ELR (cell line): ENCODE data around the gene UNC5A.
A peak's percentile ranks its signal among the peaks of the same experiment; 100 is the strongest.
"Not testable (repeated sequence)": the region's sequence is repeated elsewhere in the genome, so short reads cannot be mapped to it uniquely, and the experiment has no call there.

Experiments
- DNase-seq: peaks from one replicate; pipeline ENCODE4 v3.0.0-alpha.2; 2015; ENCODE audit warnings: low read depth

UNC5A gene

DNA sequence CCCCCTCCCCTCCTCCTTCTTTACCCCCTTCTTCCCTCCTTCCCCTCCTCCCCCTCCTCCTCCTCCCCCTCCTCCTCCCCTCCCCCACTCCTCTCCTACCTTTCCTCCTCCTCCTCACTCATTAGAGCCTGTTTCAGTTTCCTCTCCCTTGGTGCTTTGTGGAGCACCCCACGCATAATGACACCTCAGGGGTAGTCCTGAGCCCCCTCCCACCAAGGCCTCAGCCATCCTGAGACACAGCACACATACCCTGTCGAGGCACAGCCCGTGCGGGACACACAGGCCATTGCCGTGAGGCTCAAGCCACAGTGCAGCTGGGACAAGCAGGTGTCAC, 53.4 kb downstream of the UNC5A start:
- DNase-seq = no peak

DNA sequence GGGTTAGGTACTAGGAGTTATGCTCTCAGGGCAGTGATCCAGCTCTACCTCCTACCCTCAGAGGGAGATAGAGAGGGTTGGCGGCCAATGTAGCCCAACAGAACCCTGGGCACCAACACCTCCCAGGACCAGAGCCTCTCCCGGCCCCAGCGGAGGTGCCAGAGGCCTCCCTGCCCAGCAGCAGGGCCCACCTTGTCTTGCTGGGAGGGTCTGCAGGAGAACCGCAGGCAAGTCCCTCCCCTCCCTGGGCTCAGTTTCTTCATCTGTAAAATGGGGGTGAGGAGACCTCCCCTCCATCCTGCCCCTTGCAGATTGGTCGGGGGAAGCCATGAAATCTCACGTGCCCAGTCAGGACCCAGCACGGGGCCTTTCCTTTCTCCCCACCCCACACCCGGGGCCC, 54.4 kb downstream of the UNC5A start:
- no peak for DNase-seq

DNA sequence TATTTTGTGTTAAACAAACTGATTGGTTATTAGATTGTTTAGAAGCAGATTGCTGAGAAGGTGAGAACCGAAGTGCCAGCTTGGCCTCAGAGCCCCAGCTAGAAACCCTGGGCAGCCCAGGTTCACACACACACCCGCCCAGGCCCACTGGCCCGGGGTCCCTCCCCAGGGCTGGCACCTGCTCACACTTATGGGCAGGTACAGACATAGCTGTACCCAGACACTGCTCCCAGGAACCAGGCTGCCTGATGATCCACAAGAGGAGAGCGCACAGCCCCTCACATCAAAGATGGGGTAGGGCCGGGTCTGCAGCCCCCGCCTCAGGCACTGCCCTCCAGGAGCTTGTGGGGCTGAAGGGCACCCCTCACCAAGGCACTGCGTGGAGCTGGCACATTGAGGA, 55.6 kb downstream of the UNC5A start:
- DNase-seq = no peak

DNA sequence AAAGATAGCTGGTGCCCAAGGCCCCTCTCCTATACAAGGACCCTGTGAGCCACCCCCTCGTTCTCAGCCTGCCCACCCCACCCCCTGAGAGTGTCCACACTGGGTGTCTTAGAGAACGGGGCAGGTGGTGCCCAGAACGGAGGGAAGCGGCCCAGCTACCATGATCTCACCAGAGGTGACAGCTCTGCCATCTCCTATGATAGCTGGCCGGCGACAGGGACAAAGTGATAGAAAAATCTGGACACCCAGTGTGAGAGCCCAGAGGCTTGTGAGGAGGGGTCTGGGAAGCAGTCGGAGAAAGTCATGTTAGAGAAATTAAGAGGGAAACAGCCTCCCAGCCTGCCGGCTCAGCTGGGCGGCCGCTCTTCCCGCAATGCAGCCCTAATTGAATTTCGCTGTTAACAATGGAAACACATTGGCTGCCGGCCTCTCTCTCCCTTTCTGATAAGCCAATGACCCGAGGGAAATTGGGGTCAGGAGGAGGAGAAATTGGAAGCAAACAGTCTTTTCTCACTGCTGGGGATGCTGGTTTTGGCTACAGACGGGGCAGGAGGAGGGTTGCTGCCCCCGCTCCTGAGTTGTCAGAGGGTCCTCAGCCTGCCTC, 56.5 kb downstream of the UNC5A start:
- DNase-seq = no peak

DNA sequence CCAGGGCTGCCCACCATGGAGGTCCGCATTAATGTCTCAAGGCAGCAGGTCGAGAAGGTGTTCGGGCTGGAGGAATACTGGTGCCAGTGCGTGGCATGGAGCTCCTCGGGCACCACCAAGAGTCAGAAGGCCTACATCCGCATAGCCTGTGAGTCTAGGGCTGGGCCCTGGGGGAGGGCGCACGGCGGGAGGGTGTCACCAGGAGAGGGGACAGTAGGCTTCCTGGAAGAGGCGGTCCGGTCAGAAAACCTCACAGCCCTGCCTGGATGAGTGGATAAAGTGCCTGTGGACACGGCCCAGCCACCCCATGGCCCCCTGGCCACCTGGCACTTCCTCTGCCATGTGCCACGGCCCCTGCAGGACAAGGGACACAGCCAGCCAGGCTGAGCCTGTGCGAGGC, 57.8 kb downstream of the UNC5A start:
- DNase-seq = no peak

DNA sequence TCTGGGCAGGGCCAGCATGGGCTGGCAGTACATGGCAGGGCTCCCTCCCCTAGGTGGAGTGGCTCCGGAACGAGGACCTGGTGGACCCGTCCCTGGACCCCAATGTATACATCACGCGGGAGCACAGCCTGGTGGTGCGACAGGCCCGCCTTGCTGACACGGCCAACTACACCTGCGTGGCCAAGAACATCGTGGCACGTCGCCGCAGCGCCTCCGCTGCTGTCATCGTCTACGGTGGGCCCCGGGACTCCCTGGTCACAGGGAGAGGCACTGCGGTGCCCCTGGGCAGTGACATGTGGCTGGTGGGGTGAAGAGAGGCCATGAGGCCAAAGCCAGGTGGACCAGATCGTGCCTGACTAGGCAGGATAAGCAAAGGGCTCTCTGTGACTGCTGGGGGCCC, 58.4 kb downstream of the UNC5A start:
- no peak for DNase-seq

DNA sequence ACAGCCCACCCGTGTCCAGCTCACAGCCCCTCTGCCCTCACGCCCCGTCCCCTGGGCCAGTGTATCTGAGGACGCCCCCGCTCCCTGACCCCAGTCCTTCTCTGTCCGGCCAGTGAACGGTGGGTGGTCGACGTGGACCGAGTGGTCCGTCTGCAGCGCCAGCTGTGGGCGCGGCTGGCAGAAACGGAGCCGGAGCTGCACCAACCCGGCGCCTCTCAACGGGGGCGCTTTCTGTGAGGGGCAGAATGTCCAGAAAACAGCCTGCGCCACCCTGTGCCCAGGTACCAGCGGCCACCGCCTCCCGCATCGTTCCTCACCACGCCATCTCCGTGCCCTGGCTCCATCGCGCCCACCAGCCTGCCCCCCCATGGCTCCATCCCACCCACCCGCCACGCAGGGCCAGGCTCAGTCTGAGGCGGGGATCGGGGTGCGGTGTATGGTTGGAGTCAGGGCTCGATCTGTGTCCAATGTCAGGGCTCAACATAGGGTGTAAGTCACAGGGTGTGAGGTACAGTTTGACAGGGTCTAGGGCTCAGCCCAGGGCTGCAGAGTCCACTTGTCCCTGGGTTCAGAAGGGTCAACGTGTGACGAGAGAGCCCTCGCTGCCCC, 59.2 kb downstream of the UNC5A start:
- no peak for DNase-seq

DNA sequence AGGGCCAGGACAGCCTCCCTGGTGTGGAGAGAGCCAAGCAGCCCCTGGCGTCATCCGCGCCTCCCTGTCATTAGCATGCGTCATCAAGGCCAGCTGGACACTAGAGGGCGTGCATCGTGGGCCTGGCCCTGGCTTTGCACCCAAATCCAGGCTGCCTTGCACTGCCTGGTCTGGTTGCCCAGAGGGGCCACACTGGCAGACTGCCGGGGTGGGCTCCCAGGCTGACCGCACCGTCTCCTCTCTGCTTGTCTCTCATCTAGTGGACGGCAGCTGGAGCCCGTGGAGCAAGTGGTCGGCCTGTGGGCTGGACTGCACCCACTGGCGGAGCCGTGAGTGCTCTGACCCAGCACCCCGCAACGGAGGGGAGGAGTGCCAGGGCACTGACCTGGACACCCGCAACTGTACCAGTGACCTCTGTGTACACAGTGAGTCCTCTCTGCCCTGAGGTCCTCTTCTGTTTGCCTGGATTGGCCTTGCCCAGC, 59.8 kb downstream of the UNC5A start:
- peak; percentile 71 for DNase-seq

DNA sequence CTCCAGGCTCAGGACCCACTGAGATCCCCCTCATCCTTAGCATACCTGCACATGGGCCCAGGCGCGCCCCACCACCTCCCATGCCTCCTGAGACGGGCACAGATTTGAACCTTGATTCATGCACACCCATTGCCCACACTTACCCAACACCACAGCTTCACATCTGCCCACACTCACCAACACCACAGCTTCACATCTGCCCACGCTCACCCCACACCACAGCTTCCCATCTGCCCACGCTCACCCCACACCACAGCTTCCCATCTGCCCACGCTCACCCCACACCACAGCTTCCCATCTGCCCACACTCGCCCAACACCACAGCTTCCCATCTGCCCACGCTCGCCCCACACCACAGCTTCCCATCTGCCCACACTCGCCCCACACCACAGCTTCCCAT, 60.3 kb downstream of the UNC5A start:
- DNase-seq = not testable (repeated sequence)

DNA sequence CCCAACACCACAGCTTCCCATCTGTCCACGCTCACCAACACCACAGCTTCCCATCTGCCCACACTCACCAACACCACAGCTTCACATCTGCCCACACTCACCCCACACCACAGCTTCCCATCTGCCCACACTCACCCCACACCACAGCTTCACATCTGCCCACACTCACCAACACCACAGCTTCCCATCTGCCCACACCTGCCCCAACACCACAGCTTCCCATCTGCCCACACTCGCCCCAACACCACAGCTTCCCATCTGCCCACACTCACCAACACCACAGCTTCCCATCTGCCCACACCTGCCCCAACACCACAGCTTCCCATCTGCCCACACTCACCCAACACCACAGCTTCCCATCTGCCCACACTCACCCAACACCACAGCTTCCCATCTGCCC, 62.2 kb downstream of the UNC5A start:
- not testable (repeated sequence) for DNase-seq

DNA sequence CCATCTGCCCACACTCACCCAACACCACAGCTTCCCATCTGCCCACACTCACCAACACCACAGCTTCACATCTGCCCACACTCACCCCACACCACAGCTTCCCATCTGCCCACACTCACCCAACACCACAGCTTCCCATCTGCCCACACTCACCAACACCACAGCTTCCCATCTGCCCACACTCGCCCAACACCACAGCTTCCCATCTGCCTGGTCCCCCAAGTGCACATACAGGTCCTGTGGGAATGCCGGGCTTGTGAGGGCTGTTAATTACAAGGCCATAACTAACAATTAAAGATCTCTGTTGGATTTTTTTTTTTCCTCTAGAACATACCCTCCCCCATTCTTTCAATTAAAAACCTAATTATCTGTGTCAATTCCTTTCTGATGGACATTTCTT, 62.7 kb downstream of the UNC5A start:
- DNase-seq = not testable (repeated sequence)

DNA sequence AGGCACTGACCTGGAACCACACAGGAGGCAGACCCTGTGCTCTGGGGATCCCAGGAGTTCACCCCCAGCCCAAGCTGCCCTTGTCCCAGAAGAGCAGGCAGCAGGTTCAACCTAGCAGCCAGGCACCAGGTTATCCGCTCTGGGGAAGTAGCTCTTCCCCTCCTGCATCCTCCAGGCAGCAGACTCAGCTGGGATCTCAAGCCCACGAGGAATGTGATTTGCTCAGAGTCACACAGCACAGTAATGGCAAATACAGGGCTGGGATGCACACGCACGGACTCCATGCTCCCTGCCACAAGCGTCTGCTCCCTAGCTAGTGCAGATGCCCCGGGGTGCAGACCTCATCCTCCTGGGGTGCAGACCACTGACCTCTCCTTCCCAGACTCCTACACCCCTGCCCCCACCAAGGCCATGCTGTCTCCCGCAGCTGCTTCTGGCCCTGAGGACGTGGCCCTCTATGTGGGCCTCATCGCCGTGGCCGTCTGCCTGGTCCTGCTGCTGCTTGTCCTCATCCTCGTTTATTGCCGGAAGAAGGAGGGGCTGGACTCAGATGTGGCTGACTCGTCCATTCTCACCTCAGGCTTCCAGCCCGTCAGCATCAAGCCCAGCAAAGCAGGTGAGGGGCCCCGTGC, 63.3 kb downstream of the UNC5A start:
- no peak for DNase-seq

DNA sequence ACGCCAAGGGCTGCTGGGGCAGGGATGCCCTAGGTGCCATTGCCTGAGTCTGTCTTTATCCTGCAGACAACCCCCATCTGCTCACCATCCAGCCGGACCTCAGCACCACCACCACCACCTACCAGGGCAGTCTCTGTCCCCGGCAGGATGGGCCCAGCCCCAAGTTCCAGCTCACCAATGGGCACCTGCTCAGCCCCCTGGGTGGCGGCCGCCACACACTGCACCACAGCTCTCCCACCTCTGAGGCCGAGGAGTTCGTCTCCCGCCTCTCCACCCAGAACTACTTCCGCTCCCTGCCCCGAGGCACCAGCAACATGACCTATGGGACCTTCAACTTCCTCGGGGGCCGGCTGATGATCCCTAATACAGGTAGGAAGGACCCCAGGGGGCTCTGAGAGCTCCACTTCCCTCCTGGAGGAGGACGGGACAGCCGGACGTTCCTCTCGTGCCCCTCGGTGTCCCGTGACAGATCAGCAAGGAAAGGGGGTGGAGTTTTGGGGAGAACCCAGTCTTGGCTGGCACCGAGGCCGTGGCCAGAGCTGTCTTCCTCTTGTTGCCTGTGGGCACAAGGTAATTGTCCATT, 63.9 kb downstream of the UNC5A start:
- DNase-seq = no peak

DNA sequence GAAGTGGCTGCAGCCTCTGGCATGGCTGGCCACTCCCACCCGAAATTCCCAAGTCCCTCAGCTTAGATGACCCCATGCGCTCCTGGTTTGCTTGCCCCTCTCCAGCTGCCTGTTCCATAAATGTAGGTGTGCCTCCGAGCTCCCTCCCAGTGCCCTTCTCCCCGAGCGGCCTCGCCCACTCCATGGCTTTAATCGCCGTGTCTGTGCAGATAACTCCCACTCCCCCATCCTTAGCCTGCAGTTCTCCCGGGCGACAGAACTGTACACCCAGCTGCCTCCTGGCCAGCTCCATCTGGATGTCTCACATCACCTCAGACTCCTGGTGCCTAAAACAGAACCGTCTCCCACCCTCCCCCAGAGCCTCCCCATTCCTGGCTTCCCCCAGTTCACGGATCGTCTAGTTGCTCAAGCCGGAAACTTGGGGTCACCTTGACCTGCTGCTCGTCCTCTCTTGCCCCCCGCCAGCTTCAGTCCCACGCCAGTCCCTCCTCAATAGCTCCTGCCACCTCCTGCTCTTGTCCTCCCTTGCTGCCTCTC, 64.7 kb downstream of the UNC5A start:
- DNase-seq = no peak

DNA sequence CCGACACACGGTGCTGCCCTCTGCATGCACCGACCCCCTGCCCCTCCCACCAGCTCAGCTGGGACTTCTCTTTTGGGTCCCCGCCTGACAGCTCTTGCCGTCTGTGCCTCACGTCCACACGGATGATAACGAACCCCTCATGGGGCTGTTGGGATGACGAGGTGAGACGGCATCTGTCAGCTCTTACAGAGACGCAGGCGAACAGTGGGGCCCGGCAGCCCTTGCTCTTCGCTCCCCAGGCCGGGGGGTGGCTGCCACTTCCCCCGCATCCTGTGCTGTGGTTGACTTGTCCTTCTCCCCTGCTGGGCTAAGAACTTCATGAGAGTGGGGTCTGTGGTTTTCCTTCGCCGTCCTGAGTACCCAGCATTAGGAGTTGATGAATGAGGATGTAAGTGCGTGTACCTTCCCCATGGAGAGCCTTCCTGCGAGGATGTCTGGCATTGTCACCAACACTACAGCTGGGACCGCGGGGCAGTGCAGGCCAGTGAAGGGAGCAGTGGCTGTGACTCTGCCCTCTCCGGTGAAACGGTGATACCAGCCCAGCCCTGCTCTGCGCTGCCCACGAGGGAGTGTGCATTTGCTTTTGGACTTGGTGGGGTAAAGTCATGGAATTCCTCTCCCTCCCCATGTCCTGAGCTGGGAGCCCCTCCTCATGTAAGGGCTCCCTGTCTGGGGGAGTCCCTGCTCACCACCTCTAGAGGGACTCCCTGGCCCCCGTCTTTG, 65.6 kb downstream of the UNC5A start:
- DNase-seq = no peak

DNA sequence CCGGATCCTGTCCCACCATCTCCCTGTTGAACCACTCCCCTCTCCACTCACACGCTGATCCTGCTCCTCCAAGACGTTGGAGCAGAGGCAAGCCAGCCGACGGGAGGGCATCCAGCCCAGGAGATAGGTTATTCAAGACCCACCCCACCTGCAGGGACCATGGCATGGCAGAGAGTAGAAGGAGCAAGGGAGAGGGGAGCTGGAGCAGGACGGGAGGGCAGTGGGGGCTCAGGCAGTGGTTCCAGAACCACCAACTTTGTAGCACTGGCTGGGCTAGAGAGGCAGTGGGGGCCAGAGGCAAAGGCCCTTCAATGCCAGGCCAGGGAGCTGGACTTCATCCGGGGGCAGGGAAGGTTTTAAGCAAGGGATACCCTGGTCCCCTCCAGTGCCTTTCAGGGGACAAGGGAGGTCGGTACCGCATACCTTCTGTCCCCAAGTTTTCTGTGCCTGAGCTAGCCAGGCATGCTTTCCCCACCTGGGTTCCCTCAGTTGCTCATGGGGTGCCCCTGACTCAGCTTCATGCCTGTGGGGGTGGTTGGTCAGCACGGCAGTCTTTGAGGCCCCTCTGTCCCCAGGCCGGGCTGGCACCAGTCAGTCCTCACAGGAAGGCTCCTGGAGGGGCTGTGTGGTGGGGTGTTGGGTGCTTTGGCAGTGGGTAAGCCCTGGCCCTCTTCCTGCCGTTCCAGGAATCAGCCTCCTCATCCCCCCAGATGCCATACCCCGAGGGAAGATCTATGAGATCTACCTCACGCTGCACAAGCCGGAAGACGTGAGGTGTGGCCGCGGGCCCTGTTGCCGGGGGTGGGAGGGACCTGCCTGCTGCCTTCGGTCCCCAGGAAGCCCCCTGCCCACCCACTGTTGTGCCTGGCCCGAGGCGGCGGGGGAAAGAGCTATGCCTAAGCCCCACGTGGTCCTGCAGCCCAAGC, 66.4 kb downstream of the UNC5A start:
- no peak for DNase-seq

DNA sequence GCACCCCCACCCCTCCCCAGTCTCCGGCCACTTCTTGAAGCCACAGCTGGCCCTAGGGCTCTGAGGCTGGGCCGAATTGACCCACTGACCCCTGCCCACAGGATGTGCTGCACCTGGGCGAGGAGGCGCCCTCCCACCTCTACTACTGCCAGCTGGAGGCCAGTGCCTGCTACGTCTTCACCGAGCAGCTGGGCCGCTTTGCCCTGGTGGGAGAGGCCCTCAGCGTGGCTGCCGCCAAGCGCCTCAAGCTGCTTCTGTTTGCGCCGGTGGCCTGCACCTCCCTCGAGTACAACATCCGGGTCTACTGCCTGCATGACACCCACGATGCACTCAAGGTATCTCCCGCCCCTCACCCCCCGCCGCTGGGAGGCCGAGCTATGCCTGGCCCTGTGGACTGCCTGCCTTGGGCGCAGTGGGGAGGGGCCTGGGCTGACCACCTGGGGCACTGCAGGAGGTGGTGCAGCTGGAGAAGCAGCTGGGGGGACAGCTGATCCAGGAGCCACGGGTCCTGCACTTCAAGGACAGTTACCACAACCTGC, 67.5 kb downstream of the UNC5A start:
- no peak for DNase-seq

DNA sequence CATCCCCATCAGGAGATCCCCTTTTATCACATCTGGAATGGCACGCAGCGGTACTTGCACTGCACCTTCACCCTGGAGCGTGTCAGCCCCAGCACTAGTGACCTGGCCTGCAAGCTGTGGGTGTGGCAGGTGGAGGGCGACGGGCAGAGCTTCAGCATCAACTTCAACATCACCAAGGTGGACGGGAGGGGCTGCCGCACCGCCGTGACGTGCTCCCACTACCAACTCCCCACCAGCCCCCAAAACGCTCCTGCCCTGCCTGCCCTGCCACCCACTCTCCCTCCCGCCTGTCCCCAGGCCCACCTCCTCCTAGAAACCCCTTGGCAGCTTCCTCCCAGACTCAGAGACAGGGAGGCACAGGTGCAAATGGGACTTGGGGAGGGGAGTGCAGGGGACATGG, 68.1 kb downstream of the UNC5A start:
- no peak for DNase-seq

DNA sequence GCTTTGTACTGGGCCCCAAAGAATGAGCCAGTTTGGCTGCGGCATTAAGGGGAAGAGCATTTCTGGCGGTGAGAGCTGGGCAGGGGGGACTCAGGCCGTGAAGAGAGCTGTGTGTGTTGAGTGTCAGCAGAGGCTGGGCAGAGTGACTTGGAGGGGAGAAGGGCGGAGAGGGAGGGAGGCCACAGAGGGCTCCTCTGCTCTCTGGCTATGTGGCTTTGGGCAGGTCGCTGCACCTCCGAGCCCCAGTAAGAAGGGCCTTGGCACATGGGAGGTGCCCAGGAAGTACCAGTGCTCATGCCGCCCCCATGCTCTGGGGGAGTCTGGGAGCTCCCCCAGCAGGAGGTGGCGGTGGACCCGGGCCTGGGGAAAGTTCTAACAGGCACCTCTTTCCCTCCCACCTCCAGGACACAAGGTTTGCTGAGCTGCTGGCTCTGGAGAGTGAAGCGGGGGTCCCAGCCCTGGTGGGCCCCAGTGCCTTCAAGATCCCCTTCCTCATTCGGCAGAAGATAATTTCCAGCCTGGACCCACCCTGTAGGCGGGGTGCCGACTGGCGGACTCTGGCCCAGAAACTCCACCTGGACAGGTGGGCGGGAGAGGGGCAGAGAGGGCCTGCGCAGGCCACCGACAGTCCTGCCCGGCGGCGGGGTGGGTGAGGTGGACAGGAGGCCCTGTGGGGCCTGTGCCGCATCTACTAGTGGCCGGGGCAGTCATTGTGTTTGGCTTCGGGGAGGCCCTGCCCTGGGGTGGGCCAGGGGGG, 68.7 kb downstream of the UNC5A start:
- no peak for DNase-seq

DNA sequence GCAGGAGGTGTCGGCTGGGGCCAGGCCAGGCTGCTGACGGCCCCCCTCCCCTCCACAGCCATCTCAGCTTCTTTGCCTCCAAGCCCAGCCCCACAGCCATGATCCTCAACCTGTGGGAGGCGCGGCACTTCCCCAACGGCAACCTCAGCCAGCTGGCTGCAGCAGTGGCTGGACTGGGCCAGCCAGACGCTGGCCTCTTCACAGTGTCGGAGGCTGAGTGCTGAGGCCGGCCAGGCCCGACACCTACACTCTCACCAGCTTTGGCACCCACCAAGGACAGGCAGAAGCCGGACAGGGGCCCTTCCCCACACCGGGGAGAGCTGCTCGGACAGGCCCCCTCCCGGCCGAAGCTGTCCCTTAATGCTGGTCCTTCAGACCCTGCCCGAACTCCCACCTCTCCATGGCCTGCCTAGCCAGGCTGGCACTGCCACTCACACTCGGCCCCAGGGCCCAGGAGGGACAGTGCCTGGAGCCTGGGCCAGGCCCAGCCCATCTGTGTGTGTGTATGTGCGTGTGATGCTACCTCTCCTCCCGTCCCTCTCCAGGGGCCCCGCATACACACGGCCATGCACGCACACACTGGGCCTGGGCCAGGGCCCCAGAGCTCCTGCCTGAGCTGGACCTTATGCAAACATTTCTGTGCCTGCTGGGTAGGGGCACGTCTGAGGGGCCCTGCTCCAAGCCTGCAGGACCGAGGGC, 69.5 kb downstream of the UNC5A start:
- DNase-seq = no peak
